Esophagus squamous epithelium (tissue), 4 donors: ENCODE results near the gene ETNK1.

Source experiments
- CTCF ChIP-seq, 6 experiments: fragments of 450-650 bp in 4 of 6; fragments of 200-600 bp in 2 of 6; sonication (generic) in 2 of 6; IDR thresholded peaks; one replicate each; pipeline ENCODE4 v1.5.1; 2016 to 2019; ENCODE audit warnings: antibody characterized with exemption in 6 of 6, mild to moderate bottlenecking in 4 of 6, moderate library complexity in 4 of 6
- POLR2A ChIP-seq, 4 donors: fragments of 450-650 bp; IDR thresholded peaks; one replicate each; pipeline ENCODE4 v1.6.1; 2017; ENCODE audit warnings: antibody characterized with exemption in 4 of 4, mild to moderate bottlenecking in 4 of 4, moderate library complexity in 3 of 4

- TF ChIP-seq CTCF (IDR thresholded peaks at IDR 0.05) (no peak), POLR2A (IDR thresholded peaks at IDR 0.05) (no peak)
These were observed 77.7 kb downstream of the ETNK1 start for GRCh38 chr12:22702690-22703089.
